SU-DHL-6 (cell line): ENCODE results near the gene CCDC88C.

Experiments
- H2AFZ ChIP-seq: fragments of 200-600 bp; sonication (generic); 2 replicates; pipeline ENCODE4 v1.6.1; 2014; ENCODE audit warnings: low read depth, mild to moderate bottlenecking, moderate library complexity, mixed read lengths, antibody characterized with exemption, low read length; ENCODE audit not compliant: severe bottlenecking
- H3F3A ChIP-seq: fragments of 200-600 bp; shearing (Covaris generic); 2 replicates; pipeline ENCODE4 v1.6.0; 2016; ENCODE audit warnings: antibody characterized with exemption, mild to moderate bottlenecking; ENCODE audit not compliant: insufficient read depth
- H3K27ac ChIP-seq: fragments of 200-600 bp; sonication (generic); 2 replicates; pipeline ENCODE4 v1.5.1; 2016; ENCODE audit warnings: low read depth, mild to moderate bottlenecking, low read length, moderate library complexity, mixed read lengths
- H3K27me3 ChIP-seq: fragments of 200-600 bp; sonication (generic), shearing (Covaris generic); 2 replicates; pipeline ENCODE4 v1.6.0; 2014; ENCODE audit warnings: mild to moderate bottlenecking, low read length
- H3K36me3 ChIP-seq: fragments of 200-600 bp; sonication (generic); 2 replicates; pipeline ENCODE4 v1.6.1; 2014; ENCODE audit warnings: mild to moderate bottlenecking, low read length, mixed read lengths
- H3K4me2 ChIP-seq: fragments of 300-600, 200-600 bp; shearing (Covaris generic), sonication (generic); 2 replicates; pipeline ENCODE4 v1.6.0; 2014; ENCODE audit warnings: low read length, low read depth, mild to moderate bottlenecking; ENCODE audit not compliant: poor library complexity, severe bottlenecking
- H3K4me3 ChIP-seq: fragments of 200-600 bp; sonication (generic); 2 replicates; pipeline ENCODE4 v1.5.1; 2014; ENCODE audit warnings: antibody characterized with exemption, low read length, mild to moderate bottlenecking, mixed read lengths; ENCODE audit not compliant: insufficient read depth, poor library complexity, severe bottlenecking
- H3K79me2 ChIP-seq: fragments of 200-600 bp; sonication (generic); 2 replicates; pipeline ENCODE4 v1.6.1; 2014; ENCODE audit warnings: mild to moderate bottlenecking, low read length, moderate library complexity; ENCODE audit not compliant: insufficient read depth
- H3K9ac ChIP-seq: fragments of 200-600 bp; sonication (generic); 2 replicates; pipeline ENCODE4 v1.7.0; 2014; ENCODE audit warnings: mild to moderate bottlenecking, low read length
- H3K9me2 ChIP-seq: fragments of 200-600 bp; sonication (generic); replicated peaks from 2 replicates; pipeline ENCODE4 v1.6.1; 2014; ENCODE audit warnings: low read length; ENCODE audit not compliant: insufficient read depth
- H3K9me3 ChIP-seq: fragments of 200-600 bp; sonication (generic); 2 replicates; pipeline ENCODE4 v1.6.1; 2014; ENCODE audit warnings: low read length, mixed read lengths; ENCODE audit not compliant: insufficient read depth
- H4K20me1 ChIP-seq: fragments of 200-600 bp; sonication (generic); 2 replicates; pipeline ENCODE4 v1.6.1; 2014; ENCODE audit warnings: low read depth, mild to moderate bottlenecking, antibody characterized with exemption, low read length, moderate library complexity, mixed read lengths
- EZH2phosphoT487 ChIP-seq: fragments of 200-600 bp; sonication (generic), shearing (Covaris generic); conservative IDR thresholded peaks from 2 replicates; pipeline ENCODE4 v1.6.1; 2018; ENCODE audit warnings: mild to moderate bottlenecking, antibody characterized with exemption, low read length, moderate library complexity, mixed read lengths
- TF ChIP-seq, protein P1 (sequence below): fragments of 200-600 bp; sonication (generic); IDR thresholded peaks from one replicate; pipeline ENCODE4 v1.5.1; 2017; ENCODE audit warnings: antibody characterized with exemption, mild to moderate bottlenecking, low read length, moderate library complexity; ENCODE audit not compliant: insufficient read depth, poor library complexity, severe bottlenecking

The CCDC88C gene

DNA sequence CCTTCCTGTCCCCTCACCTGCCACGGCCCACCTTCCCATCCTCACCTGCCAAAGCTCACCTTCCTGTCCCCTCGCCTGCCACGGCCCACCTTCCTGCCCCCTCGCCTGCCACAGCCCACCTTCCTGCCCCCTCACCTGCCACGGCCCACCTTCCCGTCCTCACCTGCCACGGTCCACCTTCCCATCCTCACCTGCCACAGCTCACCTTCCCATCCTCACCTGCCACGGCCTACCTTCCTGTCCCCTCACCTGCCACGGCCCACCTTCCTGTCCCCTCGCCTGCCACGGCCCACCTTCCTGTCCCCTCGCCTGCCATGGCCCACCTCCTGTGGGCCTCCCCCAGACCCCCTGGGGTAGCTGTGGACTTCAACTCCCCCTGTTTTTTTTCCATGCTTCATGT lies 124.3 kb downstream of the CCDC88C start:
- Histone ChIP-seq H3K79me2 (no peaks in the 10 kb centered on the region), H3K36me3 (peaks cover 24% of the 10 kb centered on the region; the same call in 1 of the 2 replicates), H3K4me3 (no peak overlapping the region), H3K9me2 (no peaks in the 10 kb centered on the region), H3F3A (0 out of 2 replicates have a peak, but pooled peaks cover 2% of the 10 kb centered on the region), H4K20me1 (no peaks in the 10 kb centered on the region), H3K27me3 (no peaks in the 10 kb centered on the region), H3K9ac (no peak overlapping the region), H2AFZ (no peak overlapping the region), H3K27ac (no peak overlapping the region), H3K4me2 (no peak overlapping the region), H3K9me3 (no peaks in the 10 kb centered on the region)
- TF ChIP-seq, protein P1, sequence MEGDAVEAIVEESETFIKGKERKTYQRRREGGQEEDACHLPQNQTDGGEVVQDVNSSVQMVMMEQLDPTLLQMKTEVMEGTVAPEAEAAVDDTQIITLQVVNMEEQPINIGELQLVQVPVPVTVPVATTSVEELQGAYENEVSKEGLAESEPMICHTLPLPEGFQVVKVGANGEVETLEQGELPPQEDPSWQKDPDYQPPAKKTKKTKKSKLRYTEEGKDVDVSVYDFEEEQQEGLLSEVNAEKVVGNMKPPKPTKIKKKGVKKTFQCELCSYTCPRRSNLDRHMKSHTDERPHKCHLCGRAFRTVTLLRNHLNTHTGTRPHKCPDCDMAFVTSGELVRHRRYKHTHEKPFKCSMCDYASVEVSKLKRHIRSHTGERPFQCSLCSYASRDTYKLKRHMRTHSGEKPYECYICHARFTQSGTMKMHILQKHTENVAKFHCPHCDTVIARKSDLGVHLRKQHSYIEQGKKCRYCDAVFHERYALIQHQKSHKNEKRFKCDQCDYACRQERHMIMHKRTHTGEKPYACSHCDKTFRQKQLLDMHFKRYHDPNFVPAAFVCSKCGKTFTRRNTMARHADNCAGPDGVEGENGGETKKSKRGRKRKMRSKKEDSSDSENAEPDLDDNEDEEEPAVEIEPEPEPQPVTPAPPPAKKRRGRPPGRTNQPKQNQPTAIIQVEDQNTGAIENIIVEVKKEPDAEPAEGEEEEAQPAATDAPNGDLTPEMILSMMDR: no peak
- no peak for TF ChIP-seq EZH2phosphoT487

DNA sequence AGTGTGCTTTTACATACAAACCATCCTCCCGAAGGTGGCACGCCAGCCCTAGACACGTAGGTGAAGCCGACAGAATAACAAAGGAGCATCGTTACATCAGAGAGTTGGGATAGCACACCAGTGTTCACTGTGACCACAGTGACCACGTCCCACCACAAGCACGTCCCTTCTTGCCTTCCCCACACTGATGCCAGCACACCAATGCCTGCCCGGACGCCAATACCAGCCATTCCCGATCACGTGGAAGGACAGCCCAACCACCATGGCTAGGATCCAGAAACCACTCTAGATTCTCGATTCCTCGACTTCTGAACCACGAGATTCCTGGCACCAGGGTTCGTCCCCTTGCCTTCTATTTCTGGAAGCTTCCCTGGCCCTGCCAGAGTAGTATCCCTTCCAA lies 125.1 kb downstream of the CCDC88C start:
- H3K36me3 ChIP-seq: peaks cover 25% of the 10 kb centered on the region; the same call in 1 of the 2 replicates
- no peak overlapping the region for H3K4me2 ChIP-seq
- no peak overlapping the region for H2AFZ ChIP-seq
- H3K9ac ChIP-seq: no peak overlapping the region
- TF ChIP-seq, protein P1: no peak
- no peak for TF ChIP-seq EZH2phosphoT487
- no peaks in the 10 kb centered on the region for H4K20me1 ChIP-seq
- H3K79me2 ChIP-seq: no peaks in the 10 kb centered on the region
- no peak overlapping the region for H3K4me3 ChIP-seq
- no peak overlapping the region for H3K27ac ChIP-seq
- H3K27me3 ChIP-seq: no peaks in the 10 kb centered on the region
- no peaks in the 10 kb centered on the region for H3K9me3 ChIP-seq
- peaks cover 5% of the 10 kb centered on the region; the same call in 1 of the 2 replicates for H3F3A ChIP-seq
- no peaks in the 10 kb centered on the region for H3K9me2 ChIP-seq

DNA sequence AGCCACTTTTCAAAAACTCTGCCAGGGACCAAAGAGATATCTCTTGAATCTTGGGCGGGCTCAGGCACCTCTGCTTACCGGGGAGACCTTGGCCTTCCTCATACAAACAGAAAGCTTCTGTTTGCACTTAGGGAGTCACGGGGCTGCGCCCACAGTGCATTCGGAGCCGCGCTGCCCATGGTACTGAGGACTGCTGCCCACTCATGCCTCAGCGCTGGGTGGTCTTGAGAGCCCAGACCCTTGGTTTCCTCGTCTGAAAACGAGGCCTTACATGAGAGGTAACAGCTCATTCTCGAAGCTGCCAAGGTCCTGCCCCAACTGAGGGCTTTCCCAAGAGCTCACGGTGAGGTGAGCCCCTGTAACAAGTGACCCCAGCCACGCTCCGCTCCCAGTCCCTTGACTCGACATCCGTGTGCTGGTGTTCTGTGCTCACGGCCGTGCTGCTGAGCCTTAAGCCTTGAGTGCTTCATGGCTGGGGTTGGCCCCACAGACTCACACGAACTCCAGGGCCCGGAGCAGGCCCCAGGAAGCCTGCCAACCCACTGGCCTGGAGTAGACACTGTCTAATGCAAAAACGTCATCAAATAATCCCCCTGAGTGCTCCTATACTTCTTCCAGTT lies 125.7 kb downstream of the CCDC88C start:
- H3K9me3 ChIP-seq: no peaks in the 10 kb centered on the region
- H3K9ac ChIP-seq: no peak overlapping the region
- H3K79me2 ChIP-seq: no peaks in the 10 kb centered on the region
- no peaks in the 10 kb centered on the region for H4K20me1 ChIP-seq
- no peaks in the 10 kb centered on the region for H3K27me3 ChIP-seq
- H3F3A ChIP-seq: peaks cover 10% of the 10 kb centered on the region
- peaks cover 20% of the 10 kb centered on the region; the same call in 1 of the 2 replicates for H3K36me3 ChIP-seq
- H3K4me3 ChIP-seq: no peak overlapping the region
- no peak overlapping the region for H3K4me2 ChIP-seq
- no peak overlapping the region for H3K27ac ChIP-seq
- TF ChIP-seq, protein P1: no peak
- no peak for TF ChIP-seq EZH2phosphoT487
- no peaks in the 10 kb centered on the region for H3K9me2 ChIP-seq
- H2AFZ ChIP-seq: no peak overlapping the region
